GM19328 (cell line): ENCODE results near the gene C2CD4D.
"Not testable (repeated sequence)": the region's sequence is repeated elsewhere in the genome, so short reads cannot be mapped to it uniquely, and the experiment has no call there.

Experiments
- ATAC-seq: cut with Tn5 transposase; IDR thresholded peaks from one replicate; pipeline ENCODE4 v1.9.1; 2021; ENCODE audit warnings: mild to moderate bottlenecking, moderate library complexity; ENCODE audit not compliant: unreplicated experiment

C2CD4D gene

DNA sequence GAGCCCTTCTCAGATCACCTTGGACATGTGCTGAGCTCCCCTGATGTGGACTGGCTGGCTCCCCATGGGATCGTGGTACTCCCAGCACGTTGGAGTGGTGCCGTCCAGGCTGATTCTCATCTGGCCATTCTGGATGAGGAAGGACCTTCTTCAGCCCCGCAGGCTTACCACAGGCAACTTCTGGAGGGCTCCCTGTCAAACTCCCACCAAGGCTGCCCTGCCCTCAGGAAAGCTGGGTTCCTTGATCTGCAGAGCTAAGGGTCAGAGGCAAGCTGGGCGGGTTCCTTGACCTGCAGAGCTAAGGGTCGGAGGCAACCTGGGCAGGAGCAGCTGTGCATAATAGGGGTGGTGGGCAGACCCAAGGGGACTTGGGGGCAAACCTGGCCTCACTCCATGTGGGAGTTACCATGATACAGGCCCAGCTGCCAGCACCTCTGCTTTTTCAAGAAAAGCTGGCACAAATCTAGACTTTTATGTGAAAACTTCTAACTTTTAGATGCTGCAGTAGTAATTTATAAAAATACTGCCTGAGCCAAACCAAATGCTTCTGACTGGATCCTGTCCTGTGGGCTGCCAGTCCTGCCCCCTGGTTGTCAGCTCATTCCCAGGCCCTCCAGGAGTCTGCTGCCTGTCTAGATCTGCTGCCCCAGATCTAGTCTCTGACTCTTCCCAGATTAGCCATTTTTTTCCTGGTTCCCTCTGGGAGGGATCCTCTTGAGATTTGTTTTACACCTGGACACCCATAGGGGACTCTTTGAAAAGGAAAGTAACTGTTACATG, 19.5 kb upstream of the C2CD4D start:
- ATAC-seq, result no peak

GRCh38 chr1:151858030-151858746, 18.6 kb upstream of the C2CD4D start:
- ATAC-seq, result no peak

GRCh38 chr1:151855933-151856332, 16.3 kb upstream of the C2CD4D start:
- ATAC-seq, result no peak

- not testable (repeated sequence) for ATAC-seq
These were observed 15.9 kb upstream of the C2CD4D start for GRCh38 chr1:151855516-151855915.

GRCh38 chr1:151854658-151855057, 15.0 kb upstream of the C2CD4D start:
- no peak for ATAC-seq

GRCh38 chr1:151853411-151853943, 13.9 kb upstream of the C2CD4D start, which contains the start of gene THEM5:
Gene THEM5, minus strand, starts transcription at chr1:151853712. Its CDS starts 147 bp downstream, at chr1:151853565.
- no peak for ATAC-seq

- no peak for ATAC-seq
These were observed 13.1 kb upstream of the C2CD4D start for GRCh38 chr1:151852733-151853132.

GRCh38 chr1:151851886-151852285, 12.3 kb upstream of the C2CD4D start:
- no peak for ATAC-seq

GRCh38 chr1:151849871-151850270, 10.3 kb upstream of the C2CD4D start:
- no peak for ATAC-seq

GRCh38 chr1:151849126-151849525, 9.5 kb upstream of the C2CD4D start:
- no peak for ATAC-seq

GRCh38 chr1:151847867-151848596, 8.4 kb upstream of the C2CD4D start:
- ATAC-seq, result no peak

GRCh38 chr1:151846686-151847237, 7.1 kb upstream of the C2CD4D start:
- ATAC-seq, result no peak

DNA sequence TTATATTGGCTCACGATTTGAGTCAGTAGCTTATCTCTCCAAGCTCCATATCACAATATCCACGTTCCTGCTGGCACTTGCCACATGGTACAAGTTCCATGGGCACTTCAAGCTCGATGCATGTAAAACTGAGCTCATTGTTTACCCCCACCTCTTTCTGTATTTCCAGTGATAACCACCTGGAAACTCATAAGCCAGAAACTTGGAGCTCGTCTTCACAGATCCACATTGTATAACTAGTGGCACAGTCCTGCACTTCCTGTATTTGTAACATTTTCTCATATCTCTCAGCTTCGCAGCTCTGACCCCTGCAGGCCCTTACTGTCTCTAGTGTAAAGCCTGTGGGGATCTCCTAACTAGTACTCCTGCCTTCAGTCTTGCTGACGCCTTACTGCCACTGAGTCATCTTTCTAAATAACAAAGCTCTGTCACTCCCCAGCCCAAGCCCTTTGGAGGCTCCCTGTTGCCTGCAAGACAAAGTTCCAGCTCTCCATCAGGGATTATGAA, 6.5 kb upstream of the C2CD4D start:
- ATAC-seq, result no peak

- no peak for ATAC-seq
These were observed 3.8 kb upstream of the C2CD4D start for GRCh38 chr1:151843398-151843797.

DNA sequence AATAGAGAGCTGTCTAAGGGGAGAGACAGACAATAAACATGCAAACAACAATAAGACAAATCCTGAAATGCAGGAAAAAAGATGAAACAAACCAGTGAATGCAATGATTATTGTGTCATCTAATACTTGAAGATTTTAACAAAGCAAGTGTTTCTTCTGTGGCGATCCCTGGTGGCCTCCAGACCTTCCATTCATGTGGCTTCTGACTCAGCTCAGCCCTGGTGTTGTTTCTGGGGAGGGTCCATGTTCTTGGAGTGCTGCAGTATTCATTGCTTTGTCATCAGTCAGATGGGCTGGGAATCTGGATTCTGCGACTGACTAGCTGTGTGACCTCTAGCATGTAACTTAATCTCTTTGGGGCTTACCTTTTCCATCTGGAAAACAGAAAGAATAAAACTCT, 1.5 kb upstream of the C2CD4D start:
- ATAC-seq, result no peak

DNA sequence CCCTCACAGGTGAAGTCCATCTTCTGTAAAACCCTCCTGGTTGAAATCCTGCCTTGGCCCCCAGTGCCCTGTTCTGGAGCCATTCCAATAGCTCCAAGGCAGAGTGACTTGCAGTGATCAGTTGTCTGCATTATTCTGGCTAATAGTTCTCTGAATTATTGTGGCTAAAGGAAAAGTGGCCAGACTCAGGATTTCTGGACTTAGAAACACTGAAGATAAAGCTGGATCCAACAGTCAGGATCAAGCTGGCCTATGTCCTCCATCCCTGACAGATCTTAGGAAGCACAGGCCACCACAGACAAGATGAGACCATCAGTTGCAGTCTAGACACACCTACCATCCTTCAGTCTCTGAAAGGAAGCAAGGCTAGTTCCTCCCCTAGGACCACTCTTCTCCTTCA, 801 bp upstream of the C2CD4D start:
- no peak for ATAC-seq

DNA sequence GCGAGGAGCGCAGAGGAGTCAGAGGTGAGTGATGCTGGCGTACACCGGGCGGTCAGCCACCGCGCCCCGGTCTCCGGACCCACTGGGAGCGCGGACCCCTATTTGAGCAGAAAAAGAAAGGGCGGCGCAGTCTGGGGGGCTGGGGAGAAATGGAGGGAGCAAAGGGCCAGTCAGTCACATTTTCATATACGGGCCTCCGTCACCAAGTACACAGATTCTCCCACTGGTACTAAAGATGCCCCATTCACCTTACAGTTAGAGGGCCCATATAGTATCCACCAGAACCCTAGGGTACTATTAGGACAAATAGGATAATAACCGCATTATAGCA, 573 bp downstream of the C2CD4D start:
- no peak for ATAC-seq

- ATAC-seq, result no peak
These were observed 1.2 kb downstream of the C2CD4D start for GRCh38 chr1:151838222-151839081.

GRCh38 chr1:151837884-151838221, 1.8 kb downstream of the C2CD4D start:
- ATAC-seq, result no peak

GRCh38 chr1:151837197-151837596, 2.4 kb downstream of the C2CD4D start:
- ATAC-seq, result no peak
